ENCODE results near the gene TMEM151A. TPM values are rescaled to one million over a fixed set of nuclear protein-coding genes. Genes with fewer than 3 reads are reported as not detected.

Gene TMEM151A
- total and polyA plus RNA-seq, 7 donors = 0.27 to 0.36 (median 0.36) TPM; not detected in 4

- intact Hi-C loops (cut with DNase I) = no loop called here
- peaks cover 0 to 28% (median 24%) of the 10 kb centered on the region in 4 donors for H3K4me1 ChIP-seq
- no peak overlapping the region for H3K27ac ChIP-seq
- WGBS, 2 donors = 24 to 47% methylated on average over 17 of the region's 17 CpGs
- H3K9me3 ChIP-seq = no peaks in the 10 kb centered on the region
- TF ChIP-seq POLR2A (IDR thresholded peaks at IDR 0.05) (no peak), POLR2AphosphoS5 (IDR thresholded peaks at IDR 0.05) (no peak), CTCF (IDR thresholded peaks at IDR 0.05) (no peak), EP300 (IDR thresholded peaks at IDR 0.05) (no peak)
- peaks cover 28 to 53% (median 49%) of the 10 kb centered on the region in 3 donors for H3K27me3 ChIP-seq
- no peak overlapping the region for H3K4me3 ChIP-seq
- DNase-seq = no peak
- no peaks in the 10 kb centered on the region for H3K36me3 ChIP-seq
These were observed 1.0 kb downstream of the TMEM151A start for GRCh38 chr11:66292543-66293332.

- Histone ChIP-seq H3K27me3 (peaks cover 28 to 53% (median 49%) of the 10 kb centered on the region in 3 donors), H3K4me1 (peaks cover 0 to 22% (median 17%) of the 10 kb centered on the region in 4 donors), H3K4me3 (no peak overlapping the region), H3K27ac (no peak overlapping the region), H3K36me3 (no peaks in the 10 kb centered on the region), H3K9me3 (no peaks in the 10 kb centered on the region)
- DNase-seq = no peak
- intact Hi-C loops (cut with DNase I) = no loop called here
- TF ChIP-seq POLR2A (IDR thresholded peaks at IDR 0.05) = no peak
- TF ChIP-seq POLR2AphosphoS5 (IDR thresholded peaks at IDR 0.05) = no peak
- no peak for TF ChIP-seq EP300 (IDR thresholded peaks at IDR 0.05)
- no peak for TF ChIP-seq CTCF (IDR thresholded peaks at IDR 0.05)
- WGBS, 2 donors = 23 to 74% methylated on average over 4 of the region's 4 CpGs
These were observed 1.7 kb downstream of the TMEM151A start for GRCh38 chr11:66293352-66293751.

- Histone ChIP-seq H3K4me3 (no peak overlapping the region), H3K9me3 (no peaks in the 10 kb centered on the region), H3K27me3 (peaks cover 28 to 53% (median 49%) of the 10 kb centered on the region in 3 donors), H3K36me3 (no peaks in the 10 kb centered on the region), H3K27ac (no peak overlapping the region), H3K4me1 (peaks cover 0 to 20% (median 16%) of the 10 kb centered on the region in 4 donors)
- 82 to 83% methylated on average over 30 of the region's 30 CpGs for WGBS, 2 donors
- DNase-seq = no peak
- intact Hi-C loops (cut with DNase I) = no loop called here
- TF ChIP-seq EP300 (IDR thresholded peaks at IDR 0.05) (no peak), POLR2A (IDR thresholded peaks at IDR 0.05) (no peak), CTCF (IDR thresholded peaks at IDR 0.05) (no peak), POLR2AphosphoS5 (IDR thresholded peaks at IDR 0.05) (no peak)
These were observed 2.3 kb downstream of the TMEM151A start for GRCh38 chr11:66293777-66294625.

GRCh38 chr11:66294626-66295620 lies 3.2 kb downstream of the TMEM151A start:
- Histone ChIP-seq H3K9me3 (no peaks in the 10 kb centered on the region), H3K36me3 (no peaks in the 10 kb centered on the region), H3K4me1 (peaks cover 0 to 14% (median 11%) of the 10 kb centered on the region in 4 donors), H3K27me3 (peaks cover 28 to 53% (median 49%) of the 10 kb centered on the region in 3 donors), H3K27ac (no peak overlapping the region), H3K4me3 (no peak overlapping the region)
- intact Hi-C loops (cut with DNase I) = no loop called here
- TF ChIP-seq EP300 (IDR thresholded peaks at IDR 0.05) (no peak), CTCF (IDR thresholded peaks at IDR 0.05) (no peak), POLR2AphosphoS5 (IDR thresholded peaks at IDR 0.05) (no peak), POLR2A (IDR thresholded peaks at IDR 0.05) (no peak)
- DNase-seq = no peak
- 86 to 89% methylated on average over 123 of the region's 123 CpGs for WGBS, 2 donors
